Duodenal mucosa (tissue), 2 donors: ENCODE data around the gene TMEM253.

Experiments
- H3K27ac ChIP-seq: one replicate; pipeline ENCODE4 v1.7.0; 2013; ENCODE audit warnings: low read depth, low read length
- H3K27me3 ChIP-seq, 2 donors: one replicate each; pipeline ENCODE4 v1.7.0; 2013; ENCODE audit warnings: low read length in 2 of 2, control low read depth in 1 of 2; ENCODE audit not compliant: insufficient read depth in 2 of 2, control insufficient read depth in 1 of 2
- H3K36me3 ChIP-seq, 2 donors: one replicate each; pipeline ENCODE4 v1.7.0; 2013; ENCODE audit warnings: low read length in 2 of 2, control low read depth in 1 of 2; ENCODE audit not compliant: insufficient read depth in 2 of 2, control insufficient read depth in 1 of 2
- H3K4me1 ChIP-seq, 2 donors: one replicate each; pipeline ENCODE4 v1.7.0; 2013; ENCODE audit warnings: low read length in 2 of 2, control low read depth in 1 of 2; ENCODE audit not compliant: insufficient read depth in 2 of 2, control insufficient read depth in 1 of 2
- H3K4me3 ChIP-seq, 2 donors: one replicate each; pipeline ENCODE4 v1.7.0; 2013; ENCODE audit warnings: low read length in 2 of 2, low read depth in 1 of 2
- H3K9ac ChIP-seq, 2 donors: one replicate each; pipeline ENCODE4 v1.7.0; 2013; ENCODE audit warnings: low read length in 2 of 2, low read depth in 1 of 2
- H3K9me3 ChIP-seq, 2 donors: one replicate each; pipeline ENCODE4 v1.7.0; 2013; ENCODE audit warnings: low read length in 2 of 2, control low read depth in 1 of 2; ENCODE audit not compliant: control insufficient read depth in 1 of 2

TMEM253 gene

DNA sequence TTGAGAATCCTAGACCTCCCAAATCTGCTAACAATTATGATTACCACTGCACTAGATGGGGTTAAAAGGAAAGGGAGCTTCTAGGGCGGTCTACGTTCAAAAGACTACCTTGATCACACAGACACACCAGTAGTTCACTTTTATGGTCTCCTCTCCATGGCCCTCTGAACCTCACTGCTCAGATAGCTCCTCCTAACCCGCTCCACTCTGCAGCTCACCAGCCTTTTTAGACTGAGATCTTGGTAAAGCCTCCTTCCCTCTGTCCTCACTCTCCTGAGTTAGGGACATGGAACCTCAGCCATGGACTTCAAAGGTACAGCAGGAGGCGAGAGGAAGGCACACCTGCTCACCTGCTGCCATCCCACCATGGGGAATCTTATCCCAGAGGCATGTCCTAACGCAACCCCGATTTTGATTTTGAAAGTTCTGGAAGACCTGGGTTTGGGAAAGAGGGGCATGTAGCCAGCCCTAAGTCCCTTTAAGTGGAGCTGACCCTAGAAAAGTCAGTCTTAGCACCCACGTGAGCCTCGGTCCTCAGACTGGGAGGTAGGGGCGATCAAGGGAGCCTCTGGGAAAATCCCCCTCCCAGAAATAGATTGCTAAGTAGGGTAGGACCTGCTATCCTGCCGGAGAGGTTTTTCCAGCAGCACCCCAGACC lies 3.8 kb upstream of the TMEM253 start:
- Histone ChIP-seq H3K4me1 (peaks cover 36 to 47% of the 10 kb centered on the region in 2 donors), H3K27me3 (no peaks in the 10 kb centered on the region), H3K9me3 (no peaks in the 10 kb centered on the region), H3K9ac (peak overlapping the region; percentile 48 to 67), H3K27ac (peak overlapping the region; percentile 43), H3K36me3 (no peaks in the 10 kb centered on the region), H3K4me3 (peak overlapping the region; percentile 59 to 61)

DNA sequence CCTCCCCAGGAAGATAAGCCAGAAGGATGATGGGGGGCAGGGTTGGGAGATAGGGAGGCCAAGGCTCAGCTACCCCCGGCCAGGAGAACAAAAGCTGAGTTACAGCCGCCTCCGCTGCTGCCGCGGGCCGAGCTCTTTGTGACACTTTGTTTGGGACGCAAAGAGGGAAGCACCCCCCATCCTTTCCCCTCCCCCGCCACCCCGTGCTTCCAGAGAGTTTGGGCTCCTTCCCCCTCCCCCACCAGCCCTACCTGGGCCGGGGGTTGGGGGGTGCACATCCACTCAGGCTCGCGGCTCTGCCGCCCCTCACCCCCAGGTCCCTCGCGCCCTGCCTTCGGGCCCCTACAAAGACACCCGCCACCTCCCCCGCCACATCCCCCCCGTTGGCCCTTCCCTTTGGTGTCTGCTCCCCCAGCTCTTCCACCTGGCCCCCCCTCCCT lies 3.2 kb upstream of the TMEM253 start:
- peak overlapping the region; percentile 48 to 67 for H3K9ac ChIP-seq
- peaks cover 41 to 48% of the 10 kb centered on the region in 2 donors for H3K4me1 ChIP-seq
- peak overlapping the region; percentile 43 for H3K27ac ChIP-seq
- no peaks in the 10 kb centered on the region for H3K27me3 ChIP-seq
- H3K36me3 ChIP-seq: no peaks in the 10 kb centered on the region
- no peaks in the 10 kb centered on the region for H3K9me3 ChIP-seq
- peak overlapping the region; percentile 59 to 61 for H3K4me3 ChIP-seq

DNA sequence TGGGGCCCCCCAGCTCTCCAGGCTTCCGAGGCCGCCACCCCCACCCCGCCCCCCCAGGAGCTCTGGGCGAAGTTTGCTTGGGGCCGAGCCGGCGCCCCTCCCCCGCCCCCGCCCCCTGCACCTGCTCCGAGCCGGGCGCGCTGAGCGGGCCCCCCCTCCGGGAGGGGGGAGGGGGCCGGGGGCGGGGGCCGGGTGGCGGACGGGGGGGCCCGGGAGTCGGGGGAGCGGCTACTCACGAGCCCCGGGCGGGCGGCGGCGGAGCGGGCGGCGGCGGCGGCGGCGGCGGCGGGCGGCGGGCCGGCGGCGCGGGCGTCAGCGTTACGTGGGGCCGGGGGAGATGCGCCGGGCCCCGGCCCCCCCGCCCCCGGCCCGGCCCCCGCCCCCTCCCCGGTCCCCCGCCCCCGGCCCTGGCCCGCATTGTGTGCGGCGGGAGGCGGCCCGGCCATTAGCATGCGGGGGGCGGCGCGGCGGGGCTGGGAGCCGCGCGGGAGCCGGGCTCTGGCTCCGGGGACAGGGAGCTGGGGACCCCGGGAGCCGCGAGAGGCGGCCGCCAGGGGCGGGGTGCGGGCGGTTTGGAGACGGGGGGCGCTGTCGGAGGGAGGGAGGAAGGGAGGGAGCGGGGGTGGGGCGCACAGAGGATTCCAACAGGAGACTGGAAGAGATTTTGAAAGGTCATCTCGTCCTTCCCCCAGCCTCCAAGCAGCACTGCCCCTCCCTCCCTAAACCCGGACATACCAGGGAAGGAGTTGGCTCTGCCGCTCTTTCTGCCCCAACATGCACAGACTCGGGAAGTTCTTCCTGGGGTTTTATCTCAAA lies 2.6 kb upstream of the TMEM253 start, which contains the start of gene ZNF219:
Gene ZNF219, minus strand, starts transcription at position 580 of the 816 bp plus-strand sequence. CDS start 5,064 bp downstream, outside the sequence.
- Histone ChIP-seq H3K27me3 (no peaks in the 10 kb centered on the region), H3K27ac (peak within 1 kb of the TSS; percentile 85), H3K9ac (peak within 1 kb of the TSS; percentile 71 to 78), H3K4me3 (peak within 1 kb of the TSS; percentile 78 to 87), H3K36me3 (no peaks in the 10 kb centered on the region), H3K4me1 (peaks cover 47 to 52% of the 10 kb centered on the region in 2 donors), H3K9me3 (no peaks in the 10 kb centered on the region)

DNA sequence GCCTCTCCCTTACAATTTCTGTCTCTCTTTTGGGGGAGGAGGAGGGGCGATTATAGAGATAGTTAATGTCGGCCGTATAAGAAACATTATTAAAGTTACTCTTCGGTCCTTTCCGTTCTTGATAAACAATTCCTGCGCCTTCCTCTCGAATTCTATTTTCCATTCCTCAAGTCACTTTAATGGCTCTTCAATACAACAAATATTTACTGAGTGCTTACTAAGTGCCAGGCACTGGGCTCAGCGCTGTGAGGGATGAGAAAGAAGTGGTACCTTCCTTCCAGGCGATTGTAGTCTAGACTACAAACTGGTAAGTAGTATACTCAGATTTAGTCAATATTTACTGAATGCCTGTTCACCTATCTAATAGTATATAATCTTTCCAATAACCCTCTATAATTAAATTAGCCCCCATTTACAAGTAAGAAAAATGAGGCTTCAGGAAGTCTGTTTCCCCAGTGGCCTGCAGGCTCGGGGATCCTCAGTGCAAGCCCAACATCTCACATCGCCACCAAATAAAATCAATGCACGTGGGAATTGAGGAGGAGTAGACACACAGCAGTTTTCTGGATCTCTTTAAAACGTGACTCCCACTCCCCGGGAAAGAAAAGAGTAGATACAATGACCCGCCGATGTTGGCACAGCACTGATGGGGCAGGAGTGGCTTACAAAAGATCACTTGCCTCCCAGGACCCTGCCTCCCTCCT lies 1.8 kb upstream of the TMEM253 start:
- Histone ChIP-seq H3K9me3 (no peaks in the 10 kb centered on the region), H3K9ac (peak overlapping the region; percentile 71 to 78), H3K27me3 (no peaks in the 10 kb centered on the region), H3K36me3 (no peaks in the 10 kb centered on the region), H3K4me3 (peak overlapping the region; percentile 78 to 87), H3K27ac (peak overlapping the region; percentile 85), H3K4me1 (peaks cover 47 to 48% of the 10 kb centered on the region in 2 donors)

DNA sequence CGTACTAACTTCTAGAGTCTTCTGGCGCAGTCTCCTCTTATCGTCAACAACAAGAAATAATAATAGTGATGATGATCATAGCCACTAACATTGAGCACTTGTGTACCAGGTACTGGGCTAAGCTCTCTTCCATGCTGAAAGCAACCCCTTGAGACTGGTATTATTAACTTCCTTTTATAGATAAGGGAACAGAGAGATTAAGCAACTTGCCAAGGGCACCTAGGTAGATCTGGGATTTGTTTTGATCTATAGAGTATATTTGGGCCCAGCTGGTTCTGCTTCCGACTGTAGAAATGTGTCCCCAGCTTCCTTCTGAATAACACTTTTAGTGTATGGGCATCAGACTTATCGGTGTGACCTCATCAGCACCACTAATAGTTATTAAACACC lies 1.3 kb upstream of the TMEM253 start:
- H3K27me3 ChIP-seq: no peaks in the 10 kb centered on the region
- no peaks in the 10 kb centered on the region for H3K36me3 ChIP-seq
- peak overlapping the region; percentile 4 for H3K27ac ChIP-seq
- H3K4me3 ChIP-seq: peak overlapping the region; percentile 78 to 87
- no peaks in the 10 kb centered on the region for H3K9me3 ChIP-seq
- H3K4me1 ChIP-seq: peaks cover 46 to 51% of the 10 kb centered on the region in 2 donors
- peak overlapping the region; percentile 71 to 78 for H3K9ac ChIP-seq

DNA sequence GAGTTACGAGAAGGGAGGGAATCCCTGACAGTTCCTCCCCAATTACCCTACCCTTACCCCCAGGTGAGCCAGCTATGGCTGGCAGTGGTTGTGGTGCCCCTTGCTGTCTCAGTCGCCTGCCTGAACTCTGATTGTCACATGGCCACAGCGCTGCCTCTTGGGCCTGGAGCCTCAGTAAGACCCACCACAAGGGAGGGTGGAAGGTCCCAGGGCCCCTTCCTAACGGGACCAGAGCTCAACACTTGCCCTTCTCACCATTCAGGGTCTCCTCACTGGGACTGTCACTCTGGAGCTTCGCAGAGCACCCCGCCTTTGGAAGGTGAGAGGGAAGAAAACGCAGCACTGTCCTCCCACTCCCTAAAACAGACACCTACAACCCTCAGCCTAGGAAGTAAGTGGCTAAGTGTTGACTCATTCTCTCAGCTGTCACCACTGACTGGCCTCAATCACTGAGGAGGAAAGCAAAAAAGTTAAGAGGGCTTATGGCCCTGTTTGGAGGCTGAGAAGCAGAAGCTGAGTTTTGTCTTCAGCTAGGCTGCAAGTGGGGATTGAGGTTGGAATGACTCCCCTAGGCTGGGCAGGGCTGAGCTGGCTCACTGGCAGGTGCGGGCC lies 1.0 kb downstream of the TMEM253 start:
- H3K27ac ChIP-seq: peak overlapping the region; percentile 85

DNA sequence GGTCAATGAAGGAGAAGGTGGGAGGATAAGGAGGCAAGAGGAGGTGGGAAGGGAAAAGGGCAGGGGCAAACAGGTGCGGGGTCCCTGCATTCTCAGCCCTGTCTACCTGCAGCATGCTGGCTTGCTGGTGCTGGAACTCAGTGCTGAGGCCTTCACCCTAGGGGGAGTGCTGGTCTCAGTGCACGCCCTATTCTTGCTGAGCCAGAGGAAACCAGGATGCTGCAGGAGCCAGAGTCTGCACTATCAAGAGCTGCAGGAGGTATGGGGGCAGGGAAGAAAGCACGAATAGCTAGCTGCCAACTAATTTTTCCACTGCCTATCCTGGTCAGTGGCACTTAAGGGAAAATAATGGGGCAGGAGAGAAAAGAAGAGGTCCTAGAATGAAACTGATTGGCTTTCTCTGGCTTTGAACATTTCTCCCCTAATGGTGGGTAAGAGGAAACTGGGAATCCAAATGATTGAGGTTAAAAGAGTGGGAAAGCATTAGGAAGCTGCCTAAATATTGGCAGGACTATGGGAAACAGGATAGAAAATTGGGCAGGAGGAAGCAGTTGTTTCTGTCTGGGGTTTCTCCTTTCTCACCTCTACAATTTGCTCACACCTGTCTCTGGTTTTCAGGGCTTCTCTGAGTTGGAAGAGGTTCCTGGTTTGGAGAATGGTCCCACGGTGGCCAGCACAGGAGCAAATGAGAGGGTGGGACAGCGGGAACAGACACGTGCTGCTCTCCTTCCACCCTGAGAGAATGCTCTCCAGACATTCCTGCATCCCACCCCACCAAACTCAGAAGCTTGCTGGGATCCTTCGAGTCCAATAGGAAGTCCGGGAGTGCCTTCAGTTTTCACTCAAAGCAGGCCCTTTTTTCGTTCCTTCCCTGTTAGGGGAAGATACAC lies 1.9 kb downstream of the TMEM253 start:
- Histone ChIP-seq H3K4me3 (peak overlapping the region; percentile 66 to 82), H3K9me3 (no peaks in the 10 kb centered on the region), H3K27ac (peak overlapping the region; percentile 98), H3K36me3 (no peaks in the 10 kb centered on the region), H3K9ac (peak overlapping the region; percentile 88 to 97), H3K4me1 (peaks cover 50 to 65% of the 10 kb centered on the region in 2 donors), H3K27me3 (no peaks in the 10 kb centered on the region)

More for the DNA sequence above, 1.0 kb downstream of the TMEM253 start:
- Histone ChIP-seq H3K27me3 (no peaks in the 10 kb centered on the region), H3K36me3 (no peaks in the 10 kb centered on the region), H3K9me3 (no peaks in the 10 kb centered on the region), H3K4me3 (peak overlapping the region; percentile 66 to 82), H3K9ac (peak overlapping the region; percentile 69 to 88), H3K4me1 (peaks cover 52 to 62% of the 10 kb centered on the region in 2 donors)

DNA sequence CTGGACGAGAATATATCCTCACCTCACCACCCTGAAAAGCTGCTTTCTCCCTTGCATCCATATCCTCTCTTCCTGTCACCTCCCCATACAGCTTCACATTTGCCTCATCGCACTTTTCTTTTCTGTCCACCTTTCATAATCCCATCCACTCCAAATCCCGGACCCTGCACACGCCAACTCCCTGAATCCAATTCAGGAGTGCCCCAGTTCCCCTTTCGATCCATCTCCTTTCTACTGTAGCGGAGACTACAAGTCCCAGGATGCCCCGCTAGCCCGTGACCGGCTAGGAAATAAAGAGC lies 2.5 kb downstream of the TMEM253 start:
- Histone ChIP-seq H3K27ac (peak overlapping the region; percentile 98), H3K27me3 (no peaks in the 10 kb centered on the region), H3K4me1 (peaks cover 50 to 65% of the 10 kb centered on the region in 2 donors), H3K9me3 (no peaks in the 10 kb centered on the region), H3K36me3 (no peaks in the 10 kb centered on the region), H3K4me3 (peak overlapping the region; percentile 66 to 82), H3K9ac (peak overlapping the region; percentile 88 to 97)
